GM12874 (cell line): ENCODE results near the gene TMEM131L.

Experiments used
- CTCF ChIP-seq: IDR thresholded peaks from 2 replicates; pipeline ENCODE4 v1.5.1; 2011; ENCODE audit warnings: low read depth, mild to moderate bottlenecking, control low read depth, low read length, moderate library complexity; ENCODE audit not compliant: insufficient read depth

Gene TMEM131L

DNA sequence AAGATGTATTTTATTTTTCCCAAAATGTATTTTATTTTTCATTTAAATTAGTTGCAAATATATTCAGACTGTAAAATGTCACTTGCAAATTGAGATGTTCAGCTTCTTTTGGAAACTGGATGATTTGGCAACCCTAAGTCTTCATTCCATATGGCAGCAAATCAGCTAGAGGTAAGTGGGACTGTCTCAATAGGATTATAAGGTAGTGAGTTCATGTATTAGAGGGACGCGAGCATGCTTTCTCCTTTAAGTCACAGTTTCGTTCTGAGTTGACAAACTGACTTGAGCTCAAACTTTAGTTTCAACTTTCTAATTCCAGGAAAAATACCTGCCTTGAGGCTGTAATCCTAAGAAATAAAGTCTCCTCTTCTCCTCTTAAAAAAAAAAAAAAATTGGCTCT is 44.2 kb upstream of the TMEM131L start:
- no peak for TF ChIP-seq CTCF

DNA sequence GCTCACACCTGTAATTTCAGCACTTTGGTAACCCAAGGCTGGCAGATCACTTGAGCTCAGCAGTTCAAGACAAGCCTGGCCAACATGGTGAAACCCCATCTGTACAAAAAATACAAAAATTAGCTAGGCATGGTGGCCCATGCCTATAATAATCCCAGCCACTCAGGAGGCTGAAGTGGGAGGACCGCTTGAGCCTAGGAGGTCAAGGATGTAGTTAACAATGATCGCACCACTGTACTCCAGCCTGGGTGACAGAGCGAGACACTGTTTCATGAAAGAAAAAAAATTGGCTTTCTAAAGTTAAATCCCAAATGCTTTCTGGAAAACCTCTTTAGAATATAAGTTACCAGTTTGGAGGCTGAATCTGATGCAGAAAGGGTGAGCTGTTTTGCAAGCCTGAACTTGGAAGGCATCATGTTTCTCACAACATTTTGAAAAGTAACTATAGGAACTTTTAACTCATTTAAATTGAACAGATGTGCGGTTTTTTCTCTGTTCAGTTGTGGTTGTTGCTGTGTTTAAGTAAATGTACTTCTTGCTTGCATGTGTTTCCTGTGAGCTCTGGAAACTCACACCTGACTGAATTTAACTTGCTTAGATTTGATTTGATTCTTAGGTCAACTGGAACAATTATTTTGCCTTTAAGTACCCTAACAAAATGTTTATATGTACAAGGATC is 39.8 kb upstream of the TMEM131L start:
- no peak for TF ChIP-seq CTCF

- no peak for TF ChIP-seq CTCF
Measured at GRCh38 chr4:153427363-153428071, 38.6 kb upstream of the TMEM131L start.

- no peak for TF ChIP-seq CTCF
Measured at GRCh38 chr4:153428941-153429475, 37.2 kb upstream of the TMEM131L start.

DNA sequence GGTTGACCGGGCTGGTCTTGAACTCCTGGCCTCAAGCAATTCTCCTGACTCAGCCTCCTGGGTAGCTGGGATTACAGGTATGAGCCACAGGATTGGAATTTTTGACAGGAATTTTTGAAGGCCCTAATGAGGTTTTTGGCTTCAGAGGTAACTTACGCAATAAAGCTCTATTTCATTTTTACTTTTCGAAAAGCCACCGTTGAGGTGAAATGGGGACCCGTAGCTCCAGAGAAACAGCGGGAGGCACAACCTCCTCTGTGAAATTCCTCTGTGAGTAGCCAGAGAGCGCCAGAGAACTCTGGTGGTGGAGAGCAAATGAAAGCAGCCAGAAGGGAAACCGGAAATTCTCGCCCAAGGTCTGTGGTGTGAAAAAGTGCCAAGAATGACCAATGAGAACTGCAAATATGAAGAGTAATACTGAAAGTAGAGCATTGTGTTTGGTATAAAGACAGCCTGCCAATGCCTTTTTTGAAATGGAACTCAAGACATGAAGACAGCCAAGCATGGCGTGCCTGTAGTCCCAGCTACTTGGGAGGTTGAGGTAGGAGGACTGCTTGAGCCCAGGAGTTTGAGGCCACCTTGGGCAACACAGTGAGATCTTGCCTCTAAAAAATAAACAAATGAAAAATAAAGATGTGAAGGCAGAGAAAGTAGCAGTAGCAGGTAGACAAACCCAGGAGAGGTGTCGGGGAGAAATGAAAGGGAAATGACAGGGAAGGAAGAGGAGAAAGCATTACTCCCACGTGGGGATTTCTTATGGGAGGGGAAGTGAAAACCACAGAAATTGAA is 33.0 kb upstream of the TMEM131L start:
- peak; percentile 73 for TF ChIP-seq CTCF

DNA sequence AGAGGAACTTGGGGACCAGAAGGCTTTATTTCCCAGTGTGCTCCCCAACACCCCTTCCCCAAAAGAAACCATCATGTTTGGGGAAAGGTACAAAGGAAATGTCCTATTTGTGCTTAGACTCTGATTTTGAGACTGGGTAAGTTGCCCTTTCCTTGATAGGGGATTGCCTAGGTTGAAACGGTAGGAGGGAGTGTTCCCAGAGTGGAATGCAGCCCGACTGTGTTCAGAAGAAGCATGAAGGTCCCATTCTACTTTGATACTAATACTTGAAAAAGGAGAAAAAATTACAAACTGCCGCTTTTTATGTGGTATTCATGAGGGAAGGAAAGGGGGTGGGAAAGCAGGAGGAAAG is 32.4 kb upstream of the TMEM131L start:
- TF ChIP-seq CTCF, result no peak

- no peak for TF ChIP-seq CTCF
Measured at GRCh38 chr4:153434190-153434589, 32.0 kb upstream of the TMEM131L start.
